HepG2 (cell line): ENCODE measurements around the gene RPS2. TPM values are rescaled to one million over a fixed set of nuclear protein-coding genes. Genes with fewer than 3 reads are reported as not detected.

Experiments
- CENPT ChIP-seq: sonication (generic); formaldehyde crosslinking; IDR thresholded peaks from 2 replicates; pipeline ENCODE4 v1.8.0; 2022; ENCODE audit warnings: low read depth, mild to moderate bottlenecking, moderate library complexity, missing genetic modification reagents
- HOXA7 ChIP-seq: sonication (generic); formaldehyde crosslinking; IDR thresholded peaks from 2 replicates; pipeline ENCODE4 v1.8.1; 2022; ENCODE audit warnings: mild to moderate bottlenecking, missing genetic modification reagents, moderate library complexity
- KDM4B ChIP-seq: sonication (generic); formaldehyde crosslinking; IDR thresholded peaks from 2 replicates; pipeline ENCODE4 v1.4.0; 2020; ENCODE audit warnings: missing genetic modification reagents
- PAWR ChIP-seq: sonication (generic); formaldehyde crosslinking; IDR thresholded peaks from 2 replicates; pipeline ENCODE4 v1.4.0; 2020; ENCODE audit warnings: missing genetic modification reagents, mild to moderate bottlenecking, borderline replicate concordance
- RBAK ChIP-seq: sonication (generic); formaldehyde crosslinking; IDR thresholded peaks from 2 replicates; pipeline ENCODE4 v1.5.1; 2020; ENCODE audit warnings: mild to moderate bottlenecking, missing genetic modification reagents
- RFX3 ChIP-seq: IDR thresholded peaks from 2 replicates; pipeline ENCODE4 v1.6.1; 2016; ENCODE audit warnings: missing biosample characterization, missing genetic modification reagents
- ZFX ChIP-seq: sonication (generic); formaldehyde crosslinking; IDR thresholded peaks from 2 replicates; pipeline ENCODE4 v1.4.0; 2020; ENCODE audit warnings: mild to moderate bottlenecking, low read depth, missing genetic modification reagents, moderate library complexity
- ZNF138 ChIP-seq: sonication (generic); formaldehyde crosslinking; IDR thresholded peaks from 2 replicates; pipeline ENCODE4 v1.5.0; 2020; ENCODE audit warnings: mild to moderate bottlenecking, low read depth, missing genetic modification reagents
- ZNF251 ChIP-seq: sonication (generic); formaldehyde crosslinking; IDR thresholded peaks from 2 replicates; pipeline ENCODE4 v1.9.0; 2021; ENCODE audit warnings: mild to moderate bottlenecking, missing genetic modification reagents
- ZNF33A ChIP-seq: sonication (generic); formaldehyde crosslinking; IDR thresholded peaks from 2 replicates; pipeline ENCODE4 v1.5.1; 2020; ENCODE audit warnings: missing genetic modification reagents, mild to moderate bottlenecking, moderate library complexity, borderline replicate concordance
- polyA plus RNA-seq, 8 experiments: library from polyadenylated mRNA; depleted of rRNA in 3 of 8; stranded (reverse) in 7 of 8; unstranded in 1 of 8; fragments of >200 nt; fragmentation: Illumina TruSeq in 4 of 8; extraction: Trizol in 4 of 8; gene quantifications; 2 replicates each; pipeline versions ENCODE4 v1.2.1 to v1.2.3, GENCODE V29; 2011 to 2016; ENCODE audit warnings: low read depth in 4 of 8, missing spikeins in 1 of 8, mixed read lengths in 1 of 8; ENCODE audit not compliant: insufficient read depth in 1 of 8
- total RNA-seq, 5 experiments: library from RNA; depleted of rRNA; stranded (reverse); fragments of >200 nt; fragmentation: Illumina TruSeq; extraction: Trizol; gene quantifications; 2 replicates each; pipeline ENCODE4 v1.2.3, GENCODE V29; 2016; ENCODE audit warnings: low read depth in 1 of 5
- TF ChIP-seq, protein P1 (sequence below): sonication (generic); formaldehyde crosslinking; IDR thresholded peaks from 2 replicates; pipeline ENCODE4 v1.4.0; 2020; ENCODE audit warnings: missing genetic modification reagents, borderline replicate concordance
- TF ChIP-seq, protein P2 (sequence below): sonication (generic); formaldehyde crosslinking; IDR thresholded peaks from 2 replicates; pipeline ENCODE4 v1.5.0; 2020; ENCODE audit warnings: missing genetic modification reagents
- TF ChIP-seq, protein P3 (sequence below): conservative IDR thresholded peaks from 2 replicates; pipeline ENCODE4 v1.6.1; 2018; ENCODE audit warnings: missing genetic modification reagents
- TF ChIP-seq, protein P4 (sequence below): sonication (generic); formaldehyde crosslinking; IDR thresholded peaks from 2 replicates; pipeline ENCODE4 v1.8.1; 2023; ENCODE audit warnings: mild to moderate bottlenecking, inconsistent platforms, moderate library complexity, missing genetic modification reagents, borderline replicate concordance
- TF ChIP-seq, protein P5 (sequence below): sonication (generic); formaldehyde crosslinking; IDR thresholded peaks from 2 replicates; pipeline ENCODE4 v1.4.0; 2020; ENCODE audit warnings: missing genetic modification reagents, mild to moderate bottlenecking, borderline replicate concordance
- TF ChIP-seq, protein P6 (sequence below): sonication (generic); formaldehyde crosslinking; IDR thresholded peaks from 2 replicates; pipeline ENCODE4 v1.8.0; 2022; ENCODE audit warnings: mild to moderate bottlenecking, missing genetic modification reagents; ENCODE audit not compliant: insufficient replicate concordance

The RPS2 gene
- total and polyA plus RNA-seq, 2 of the 13 experiments (the other 11 are each of a cell fraction or from before 2014, with no cell fraction given) = 1,908 to 4,514 TPM

DNA sequence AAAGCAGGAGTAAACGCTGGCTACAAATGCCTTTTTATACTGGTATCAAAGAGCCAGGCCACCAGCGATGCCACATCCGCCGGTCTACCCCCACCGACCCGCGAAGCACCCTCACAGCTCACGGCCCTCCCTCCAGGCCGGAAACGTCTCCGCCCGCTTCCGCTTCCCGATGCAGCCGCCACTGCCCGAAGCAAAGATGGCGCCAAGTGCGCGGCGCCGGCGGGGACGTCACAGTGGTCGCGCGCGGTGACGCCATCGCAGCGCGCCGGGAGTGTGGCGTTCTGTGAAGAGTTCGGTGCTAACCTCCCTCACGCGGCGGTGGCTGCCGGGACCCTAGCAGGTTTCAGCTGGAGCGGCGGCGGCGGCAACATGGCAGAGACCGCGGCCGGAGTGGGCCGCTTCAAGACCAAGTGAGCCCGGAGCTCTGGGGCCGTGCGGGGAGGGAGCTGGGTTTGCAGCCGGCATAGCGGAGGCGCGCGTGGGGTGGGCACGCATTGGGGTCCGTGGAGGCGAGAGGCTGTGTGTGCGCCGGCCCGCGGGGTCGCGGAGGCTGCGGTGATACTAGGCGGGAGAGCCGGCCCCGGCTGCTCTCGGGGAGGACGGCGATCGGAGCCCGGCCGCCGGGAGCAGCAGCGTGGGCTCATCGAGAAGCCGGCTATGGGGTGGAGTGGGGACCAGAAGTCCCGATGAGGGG, 7.3 kb upstream of the RPS2 start, which contains the start of gene TBL3 (continued):
- TF ChIP-seq, protein P1, sequence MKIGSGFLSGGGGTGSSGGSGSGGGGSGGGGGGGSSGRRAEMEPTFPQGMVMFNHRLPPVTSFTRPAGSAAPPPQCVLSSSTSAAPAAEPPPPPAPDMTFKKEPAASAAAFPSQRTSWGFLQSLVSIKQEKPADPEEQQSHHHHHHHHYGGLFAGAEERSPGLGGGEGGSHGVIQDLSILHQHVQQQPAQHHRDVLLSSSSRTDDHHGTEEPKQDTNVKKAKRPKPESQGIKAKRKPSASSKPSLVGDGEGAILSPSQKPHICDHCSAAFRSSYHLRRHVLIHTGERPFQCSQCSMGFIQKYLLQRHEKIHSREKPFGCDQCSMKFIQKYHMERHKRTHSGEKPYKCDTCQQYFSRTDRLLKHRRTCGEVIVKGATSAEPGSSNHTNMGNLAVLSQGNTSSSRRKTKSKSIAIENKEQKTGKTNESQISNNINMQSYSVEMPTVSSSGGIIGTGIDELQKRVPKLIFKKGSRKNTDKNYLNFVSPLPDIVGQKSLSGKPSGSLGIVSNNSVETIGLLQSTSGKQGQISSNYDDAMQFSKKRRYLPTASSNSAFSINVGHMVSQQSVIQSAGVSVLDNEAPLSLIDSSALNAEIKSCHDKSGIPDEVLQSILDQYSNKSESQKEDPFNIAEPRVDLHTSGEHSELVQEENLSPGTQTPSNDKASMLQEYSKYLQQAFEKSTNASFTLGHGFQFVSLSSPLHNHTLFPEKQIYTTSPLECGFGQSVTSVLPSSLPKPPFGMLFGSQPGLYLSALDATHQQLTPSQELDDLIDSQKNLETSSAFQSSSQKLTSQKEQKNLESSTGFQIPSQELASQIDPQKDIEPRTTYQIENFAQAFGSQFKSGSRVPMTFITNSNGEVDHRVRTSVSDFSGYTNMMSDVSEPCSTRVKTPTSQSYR = peak; percentile 73; the same call in 1 of the 2 replicates
- no peak for TF ChIP-seq ZNF33A (CRISPR knock-in tag)
- no peak for TF ChIP-seq CENPT (CRISPR knock-in tag)
- TF ChIP-seq, protein P2, sequence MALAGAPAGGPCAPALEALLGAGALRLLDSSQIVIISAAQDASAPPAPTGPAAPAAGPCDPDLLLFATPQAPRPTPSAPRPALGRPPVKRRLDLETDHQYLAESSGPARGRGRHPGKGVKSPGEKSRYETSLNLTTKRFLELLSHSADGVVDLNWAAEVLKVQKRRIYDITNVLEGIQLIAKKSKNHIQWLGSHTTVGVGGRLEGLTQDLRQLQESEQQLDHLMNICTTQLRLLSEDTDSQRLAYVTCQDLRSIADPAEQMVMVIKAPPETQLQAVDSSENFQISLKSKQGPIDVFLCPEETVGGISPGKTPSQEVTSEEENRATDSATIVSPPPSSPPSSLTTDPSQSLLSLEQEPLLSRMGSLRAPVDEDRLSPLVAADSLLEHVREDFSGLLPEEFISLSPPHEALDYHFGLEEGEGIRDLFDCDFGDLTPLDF (CRISPR knock-in tag) = peak; percentile 76; the same call in 1 of the 2 replicates
- TF ChIP-seq, protein P3, sequence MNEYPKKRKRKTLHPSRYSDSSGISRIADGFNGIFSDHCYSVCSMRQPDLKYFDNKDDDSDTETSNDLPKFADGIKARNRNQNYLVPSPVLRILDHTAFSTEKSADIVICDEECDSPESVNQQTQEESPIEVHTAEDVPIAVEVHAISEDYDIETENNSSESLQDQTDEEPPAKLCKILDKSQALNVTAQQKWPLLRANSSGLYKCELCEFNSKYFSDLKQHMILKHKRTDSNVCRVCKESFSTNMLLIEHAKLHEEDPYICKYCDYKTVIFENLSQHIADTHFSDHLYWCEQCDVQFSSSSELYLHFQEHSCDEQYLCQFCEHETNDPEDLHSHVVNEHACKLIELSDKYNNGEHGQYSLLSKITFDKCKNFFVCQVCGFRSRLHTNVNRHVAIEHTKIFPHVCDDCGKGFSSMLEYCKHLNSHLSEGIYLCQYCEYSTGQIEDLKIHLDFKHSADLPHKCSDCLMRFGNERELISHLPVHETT (CRISPR knock-in tag) = peak; percentile 95
- peak; percentile 65; the same call in 1 of the 2 replicates for TF ChIP-seq PAWR
- TF ChIP-seq RFX3 (CRISPR knock-in tag) = no peak
- TF ChIP-seq HOXA7 = no peak
- peak; percentile 85; the same call in 1 of the 2 replicates for TF ChIP-seq KDM4B (CRISPR knock-in tag)
- no peak; the same call in 1 of the 2 replicates for TF ChIP-seq RBAK
- TF ChIP-seq ZNF251 = no peak
- TF ChIP-seq, protein P4, sequence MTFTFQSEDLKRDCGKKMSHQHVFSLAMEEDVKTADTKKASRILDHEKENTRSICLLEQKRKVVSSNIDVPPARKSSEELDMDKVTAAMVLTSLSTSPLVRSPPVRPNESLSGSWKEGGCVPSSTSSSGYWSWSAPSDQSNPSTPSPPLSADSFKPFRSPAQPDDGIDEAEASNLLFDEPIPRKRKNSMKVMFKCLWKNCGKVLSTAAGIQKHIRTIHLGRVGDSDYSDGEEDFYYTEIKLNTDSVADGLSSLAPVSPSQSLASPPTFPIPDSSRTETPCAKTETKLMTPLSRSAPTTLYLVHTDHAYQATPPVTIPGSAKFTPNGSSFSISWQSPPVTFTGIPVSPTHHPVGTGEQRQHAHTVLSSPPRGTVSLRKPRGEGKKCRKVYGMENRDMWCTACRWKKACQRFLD (CRISPR knock-in tag) = peak; percentile 70; the same call in 1 of the 2 replicates
- peak; percentile 56; the same call in 1 of the 2 replicates for TF ChIP-seq ZNF138
- peak; percentile 91 for TF ChIP-seq ZFX (CRISPR knock-in tag)
- TF ChIP-seq, protein P5, sequence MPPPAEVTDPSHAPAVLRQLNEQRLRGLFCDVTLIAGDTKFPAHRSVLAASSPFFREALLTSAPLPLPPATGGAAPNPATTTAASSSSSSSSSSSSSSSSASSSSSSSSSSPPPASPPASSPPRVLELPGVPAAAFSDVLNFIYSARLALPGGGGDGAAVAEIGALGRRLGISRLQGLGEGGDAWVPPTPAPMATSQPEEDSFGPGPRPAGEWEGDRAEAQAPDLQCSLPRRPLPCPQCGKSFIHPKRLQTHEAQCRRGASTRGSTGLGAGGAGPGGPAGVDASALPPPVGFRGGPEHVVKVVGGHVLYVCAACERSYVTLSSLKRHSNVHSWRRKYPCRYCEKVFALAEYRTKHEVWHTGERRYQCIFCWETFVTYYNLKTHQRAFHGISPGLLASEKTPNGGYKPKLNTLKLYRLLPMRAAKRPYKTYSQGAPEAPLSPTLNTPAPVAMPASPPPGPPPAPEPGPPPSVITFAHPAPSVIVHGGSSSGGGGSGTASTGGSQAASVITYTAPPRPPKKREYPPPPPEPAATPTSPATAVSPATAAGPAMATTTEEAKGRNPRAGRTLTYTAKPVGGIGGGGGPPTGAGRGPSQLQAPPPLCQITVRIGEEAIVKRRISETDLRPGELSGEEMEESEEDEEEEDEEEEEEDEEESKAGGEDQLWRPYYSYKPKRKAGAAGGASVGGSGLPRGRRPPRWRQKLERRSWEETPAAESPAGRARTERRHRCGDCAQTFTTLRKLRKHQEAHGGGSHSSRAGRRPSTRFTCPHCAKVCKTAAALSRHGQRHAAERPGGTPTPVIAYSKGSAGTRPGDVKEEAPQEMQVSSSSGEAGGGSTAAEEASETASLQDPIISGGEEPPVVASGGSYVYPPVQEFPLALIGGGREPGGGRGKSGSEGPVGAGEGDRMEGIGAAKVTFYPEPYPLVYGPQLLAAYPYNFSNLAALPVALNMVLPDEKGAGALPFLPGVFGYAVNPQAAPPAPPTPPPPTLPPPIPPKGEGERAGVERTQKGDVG (CRISPR knock-in tag) = peak; percentile 66; the same call in 1 of the 2 replicates
- TF ChIP-seq, protein P6, sequence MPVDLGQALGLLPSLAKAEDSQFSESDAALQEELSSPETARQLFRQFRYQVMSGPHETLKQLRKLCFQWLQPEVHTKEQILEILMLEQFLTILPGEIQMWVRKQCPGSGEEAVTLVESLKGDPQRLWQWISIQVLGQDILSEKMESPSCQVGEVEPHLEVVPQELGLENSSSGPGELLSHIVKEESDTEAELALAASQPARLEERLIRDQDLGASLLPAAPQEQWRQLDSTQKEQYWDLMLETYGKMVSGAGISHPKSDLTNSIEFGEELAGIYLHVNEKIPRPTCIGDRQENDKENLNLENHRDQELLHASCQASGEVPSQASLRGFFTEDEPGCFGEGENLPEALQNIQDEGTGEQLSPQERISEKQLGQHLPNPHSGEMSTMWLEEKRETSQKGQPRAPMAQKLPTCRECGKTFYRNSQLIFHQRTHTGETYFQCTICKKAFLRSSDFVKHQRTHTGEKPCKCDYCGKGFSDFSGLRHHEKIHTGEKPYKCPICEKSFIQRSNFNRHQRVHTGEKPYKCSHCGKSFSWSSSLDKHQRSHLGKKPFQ (CRISPR knock-in tag) = no peak
